Common myeloid progenitor, CD34-positive (primary cell): Measurements from ENCODE around the gene FAM89B. TPM values are rescaled to one million over a fixed set of nuclear protein-coding genes. Genes with fewer than 3 reads are reported as not detected.
"Not testable (repeated sequence)": the region's sequence is repeated elsewhere in the genome, so short reads cannot be mapped to it uniquely, and the experiment has no call there.

Experiments used
- CTCF ChIA-PET: fragments of 350-600 bp; sonication (Branson Sonifier 250); formaldehyde crosslinking; loops from one replicate; lab custom pipeline; 2021; ENCODE audit warnings: antibody characterized with exemption; lab: Charles Lee
- POLR2A ChIA-PET: fragments of 350-600 bp; sonication (Branson Sonifier 250); formaldehyde crosslinking; loops from one replicate; lab custom pipeline; 2021; ENCODE audit warnings: antibody characterized with exemption; lab: Charles Lee
- DNase-seq, 3 donors: peaks; one replicate each; pipeline versions ENCODE4 v3.0.0 to v3.0.0-alpha.2; 2013
- H3K27ac ChIP-seq, 2 experiments: 1 replicate in 1 of 2; 2 replicates in 1 of 2; pipeline ENCODE4 v1.7.0; 2013; ENCODE audit warnings: inconsistent platforms in 2 of 2, low read length in 2 of 2, mild to moderate bottlenecking in 2 of 2, low read depth in 1 of 2, moderate library complexity in 1 of 2; ENCODE audit not compliant: severe bottlenecking in 2 of 2, insufficient read depth in 1 of 2, poor library complexity in 1 of 2
- H3K27me3 ChIP-seq, 5 experiments: replicated peaks in 2 of 5; 1 replicate in 3 of 5; 2 replicates in 2 of 5; pipeline versions ENCODE4 v1.6.1 to v1.7.0; 2013; ENCODE audit warnings: low read length in 4 of 5, mild to moderate bottlenecking in 2 of 5, moderate library complexity in 2 of 5, inconsistent platforms in 1 of 5; ENCODE audit not compliant: insufficient read depth in 5 of 5, control insufficient read depth in 4 of 5
- H3K36me3 ChIP-seq, 4 experiments: 1 replicate in 2 of 4; 2 replicates in 2 of 4; pipeline versions ENCODE4 v1.6.1 to v1.7.0; 2013; ENCODE audit warnings: low read length in 3 of 4, control low read depth in 1 of 4, mild to moderate bottlenecking in 1 of 4; ENCODE audit not compliant: control insufficient read depth in 4 of 4, insufficient read depth in 4 of 4
- H3K4me1 ChIP-seq, 4 experiments: 1 replicate in 3 of 4; 2 replicates in 1 of 4; pipeline versions ENCODE4 v1.6.1 to v1.7.1; 2013; ENCODE audit warnings: low read length in 3 of 4, mild to moderate bottlenecking in 3 of 4, control low read depth in 1 of 4, inconsistent platforms in 1 of 4, moderate library complexity in 1 of 4; ENCODE audit not compliant: control insufficient read depth in 4 of 4, insufficient read depth in 4 of 4; ENCODE audit errors: control extremely low read depth in 1 of 4
- H3K4me3 ChIP-seq, 7 experiments: 1 replicate in 4 of 7; 2 replicates in 3 of 7; pipeline versions ENCODE4 v1.5.1 to v1.7.0; 2013; ENCODE audit warnings: mild to moderate bottlenecking in 7 of 7, low read length in 6 of 7, moderate library complexity in 6 of 7, inconsistent platforms in 2 of 7, low read depth in 2 of 7, control low read depth in 1 of 7; ENCODE audit not compliant: insufficient read depth in 4 of 7, control insufficient read depth in 1 of 7; ENCODE audit errors: extremely low read depth in 1 of 7
- H3K9me3 ChIP-seq, 5 experiments: 1 replicate in 4 of 5; 2 replicates in 1 of 5; pipeline versions ENCODE4 v1.6.1 to v1.7.1; 2013; ENCODE audit warnings: low read length in 4 of 5, mild to moderate bottlenecking in 2 of 5, inconsistent platforms in 1 of 5, low read depth in 1 of 5, moderate library complexity in 1 of 5; ENCODE audit not compliant: control insufficient read depth in 4 of 5, insufficient read depth in 2 of 5; ENCODE audit errors: control extremely low read depth in 1 of 5
- WGBS: methylation state at CpG from one replicate; pipeline ENCODE4 v1.1.5; 2013; ENCODE audit not compliant: insufficient coverage; 5-methylcytosine and 5-hydroxymethylcytosine counted together
- polyA plus RNA-seq: library from polyadenylated mRNA; unstranded; fragments of 120-200 nt; gene quantifications from one replicate; pipeline ENCODE4 v1.2.1, GENCODE V29; 2013

The FAM89B gene
- 25.2 TPM for polyA plus RNA-seq

- peaks cover 18 to 81% (median 74%) of the 10 kb centered on the region in 4 experiments for H3K4me1 ChIP-seq
- H3K9me3 ChIP-seq = no peaks in the 10 kb centered on the region
- peaks cover 0 to 8% (median 0%) of the 10 kb centered on the region in 4 experiments for H3K36me3 ChIP-seq
- CTCF ChIA-PET = interaction anchor here (0.9 to 16.1 kb wide), 11 partner anchors 8 to 46 kb away, joined by 3 to 239 read pairs (median 6); partner anchors contain the start of gene PCNX3
- peak within 1 kb of the TSS; percentile 48 to 99 (median 88) for H3K4me3 ChIP-seq
- no peaks in the 10 kb centered on the region for H3K27me3 ChIP-seq
- H3K27ac ChIP-seq = peak within 1 kb of the TSS; percentile 7 to 91
- POLR2A ChIA-PET = interaction anchor here (0.7 to 2.4 kb wide), 8 partner anchors 13 to 148 kb away, joined by 3 to 9 read pairs (median 4); partner anchors contain the start of genes MAP3K11 and SCYL1
- DNase-seq = peak; percentile 86 to 92 (median 92)
- under 1% methylated on average over 70 of the region's 86 CpGs for WGBS
Measured at GRCh38 chr11:65572356-65573051, at the start of gene FAM89B. FAM89B (plus strand) TSS chr11:65572538; CDS start chr11:65572670, 132 bp downstream.

DNA sequence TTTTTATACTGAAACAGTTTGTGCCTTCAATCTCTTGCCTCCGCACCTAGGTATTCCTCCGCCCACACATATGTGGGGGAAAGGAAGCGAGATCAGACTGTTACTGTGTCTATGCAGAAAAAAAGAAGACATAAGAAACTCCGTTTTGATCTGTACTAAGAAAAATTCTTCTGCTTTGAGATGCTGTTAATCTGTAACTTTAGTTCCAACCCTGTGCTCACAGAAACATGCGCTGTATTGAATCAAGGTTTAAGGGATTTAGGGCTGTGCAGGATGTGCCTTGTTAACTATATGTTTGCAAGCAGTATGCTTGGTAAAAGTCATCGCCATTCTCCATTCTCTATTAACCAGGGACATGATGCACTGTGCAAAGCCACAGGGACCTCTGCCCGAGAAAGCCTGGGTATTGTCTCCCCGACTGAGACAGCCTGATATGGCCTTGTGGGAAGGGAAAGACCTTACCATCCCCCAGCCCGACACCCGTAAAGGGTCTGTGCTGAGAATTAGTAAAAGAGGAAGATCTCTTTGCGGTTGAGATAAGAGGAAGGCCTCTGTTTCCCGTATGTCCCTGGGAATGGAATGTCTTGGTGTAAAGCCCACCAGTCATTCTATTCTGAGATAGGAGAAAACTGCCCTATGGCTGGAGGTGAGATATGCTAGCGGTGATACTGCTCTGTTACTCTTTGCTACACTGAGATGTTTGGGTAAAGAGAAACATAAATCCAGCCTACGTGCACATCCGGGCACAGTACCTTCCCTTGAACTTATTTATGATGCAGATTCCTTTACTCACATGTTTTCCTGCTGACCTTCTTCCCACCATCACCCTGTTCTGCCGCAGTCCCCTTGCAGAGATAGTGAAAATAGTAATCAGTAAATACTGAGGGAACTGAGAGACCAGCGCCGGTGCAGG is 49.4 kb upstream of the FAM89B start:
- CTCF ChIA-PET, H3K9me3 ChIP-seq, H3K27me3 ChIP-seq: not testable (repeated sequence)
- Histone ChIP-seq H3K4me3 (peak overlapping the region in 6 of 7 experiments; percentile 15 to 54 (median 36)), H3K36me3 (peaks cover 0 to 17% (median 5%) of the 10 kb centered on the region in 4 experiments), H3K4me1 (peaks cover 10 to 44% (median 38%) of the 10 kb centered on the region in 4 experiments), H3K27ac (peak overlapping the region in 1 of 2 experiments; percentile 61)
- POLR2A ChIA-PET = interaction anchor here (0.6 kb wide), 1 partner anchor 116 kb away, joined by 3 read pairs; no protein-coding TSS in a partner anchor
- WGBS = 0% methylated on average over 6 of the region's 18 CpGs
- DNase-seq = peak in 2 of 3 donors; percentile 60 to 74

- POLR2A ChIA-PET = interaction anchor here (0.6 kb wide), 1 partner anchor 117 kb away, joined by 3 read pairs; no protein-coding TSS in a partner anchor
- H3K4me3 ChIP-seq = peak overlapping the region in 6 of 7 experiments; percentile 23 to 54 (median 46)
- WGBS = 83% methylated on average over 7 of the region's 7 CpGs
Measured at GRCh38 chr11:65523631-65523968, 48.7 kb upstream of the FAM89B start.

GRCh38 chr11:65524014-65524740 is 48.2 kb upstream of the FAM89B start:
- Histone ChIP-seq H3K27ac (peak overlapping the region in 1 of 2 experiments; percentile 61), H3K27me3 (no peaks in the 10 kb centered on the region), H3K36me3 (peaks cover 2 to 17% (median 7%) of the 10 kb centered on the region in 4 experiments), H3K4me3 (peak overlapping the region; percentile 8 to 56 (median 54)), H3K9me3 (no peaks in the 10 kb centered on the region), H3K4me1 (peaks cover 10 to 44% (median 38%) of the 10 kb centered on the region in 4 experiments)
- POLR2A ChIA-PET = interaction anchor here (0.6 to 1.4 kb wide), 6 partner anchors 17 to 1253 kb away, joined by 3 to 10 read pairs (median 4); partner anchors contain the start of gene FAM89B
- CTCF ChIA-PET = interaction anchor here (0.6 to 2.1 kb wide), 3 partner anchors 15 to 485 kb away, joined by 3 to 5 read pairs (median 5); no protein-coding TSS in a partner anchor
- no peak for DNase-seq
- WGBS = 78% methylated on average over 7 of the region's 12 CpGs

More at GRCh38 chr11:65523631-65523968, 48.7 kb upstream of the FAM89B start:
- DNase-seq, CTCF ChIA-PET, H3K27me3 ChIP-seq, H3K9me3 ChIP-seq: not testable (repeated sequence)
- Histone ChIP-seq H3K4me1 (peaks cover 10 to 44% (median 38%) of the 10 kb centered on the region in 4 experiments), H3K36me3 (peaks cover 0 to 17% (median 5%) of the 10 kb centered on the region in 4 experiments), H3K27ac (peak overlapping the region in 1 of 2 experiments; percentile 61)

DNA sequence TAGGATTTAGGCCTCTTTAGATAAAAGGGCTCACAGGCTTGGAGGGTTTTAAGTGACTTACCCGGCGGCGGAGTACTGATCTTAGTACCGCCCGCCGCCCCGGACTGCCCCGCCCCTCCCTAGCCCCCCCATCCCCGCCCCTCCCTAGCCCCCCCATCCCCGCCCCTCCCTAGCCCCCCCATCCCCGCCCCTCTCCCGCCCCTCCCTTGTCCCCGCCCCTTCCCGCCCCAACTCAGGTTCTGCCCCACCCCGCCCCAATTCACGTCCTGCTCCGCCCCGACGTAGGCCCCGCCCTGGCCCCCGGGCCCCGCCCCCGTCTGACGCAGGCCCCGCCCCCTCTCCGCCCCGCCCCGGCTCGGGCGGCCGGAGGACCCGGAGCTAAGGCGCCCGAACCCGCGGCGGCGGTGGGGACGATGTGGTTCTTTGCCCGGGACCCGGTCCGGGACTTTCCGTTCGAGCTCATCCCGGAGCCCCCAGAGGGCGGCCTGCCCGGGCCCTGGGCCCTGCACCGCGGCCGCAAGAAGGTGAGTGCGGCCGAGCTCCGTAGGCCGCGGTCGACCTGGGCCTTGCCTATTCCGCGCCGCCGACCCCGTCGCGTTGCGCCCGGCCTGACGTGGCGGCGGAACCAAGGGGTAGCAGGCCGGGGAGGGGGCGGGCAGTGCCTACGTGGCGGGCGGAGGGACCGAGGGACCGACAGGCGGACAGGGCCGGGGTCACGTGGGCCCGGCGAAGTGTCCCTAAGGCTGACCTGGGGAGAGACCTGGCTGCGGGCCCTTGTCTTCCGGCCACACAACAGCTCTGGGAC is 47.4 kb upstream of the FAM89B start, which contains the start of gene SCYL1:
Gene SCYL1 (plus strand): TSS at position 343 of the 805 bp plus-strand sequence. CDS start 71 bp downstream, at position 414.
- peaks cover 2 to 25% (median 11%) of the 10 kb centered on the region in 4 experiments for H3K36me3 ChIP-seq
- peak within 1 kb of the TSS; percentile 67 to 85 (median 77) for H3K4me3 ChIP-seq
- H3K27ac ChIP-seq = peak within 1 kb of the TSS in 1 of 2 experiments; percentile 79
- ChIA-PET POLR2A (interaction anchor here (0.6 to 1.4 kb wide), 7 partner anchors 15 to 1253 kb away, joined by 3 to 10 read pairs (median 4); partner anchors contain the start of gene FAM89B), CTCF (interaction anchor here (0.6 to 2.5 kb wide), 5 partner anchors 12 to 485 kb away, joined by 3 to 8 read pairs (median 5); no protein-coding TSS in a partner anchor)
- no peaks in the 10 kb centered on the region for H3K9me3 ChIP-seq
- H3K4me1 ChIP-seq = peaks cover 10 to 44% (median 38%) of the 10 kb centered on the region in 4 experiments
- H3K27me3 ChIP-seq = no peaks in the 10 kb centered on the region
- DNase-seq = peak in 2 of 3 donors; percentile 75 to 77
- WGBS = 0% methylated on average over 52 of the region's 82 CpGs
